Lung (tissue), 12 donors: ENCODE measurements around the gene RANBP17. TPM values are rescaled to one million over a fixed set of nuclear protein-coding genes. Genes with fewer than 3 reads are reported as not detected.

Source experiments
- ATAC-seq: fragments of 200-7000 bp; cut with Tn5 transposase; one replicate; pipeline ENCODE4 v1.9.1; 2020; ENCODE audit warnings: moderate number of reproducible peaks; ENCODE audit not compliant: insufficient read depth, low FRiP score
- DNase-seq, 3 donors: peaks; one replicate each; pipeline ENCODE4 v3.0.0-alpha.2; 2013 to 2017
- H3K27ac ChIP-seq, 2 donors: one replicate each; pipeline ENCODE4 v1.5.1; 2013; ENCODE audit warnings: mild to moderate bottlenecking in 2 of 2, moderate library complexity in 2 of 2, control low read depth in 1 of 2, inconsistent platforms in 1 of 2, low read depth in 1 of 2, low read length in 1 of 2
- H3K27me3 ChIP-seq, 3 donors: one replicate each; pipeline ENCODE4 v1.5.1; 2013; ENCODE audit warnings: low read length in 2 of 3; ENCODE audit not compliant: control insufficient read depth in 3 of 3, insufficient read depth in 3 of 3
- H3K36me3 ChIP-seq, 4 donors: one replicate each; pipeline ENCODE4 v1.5.1; 2013; ENCODE audit warnings: low read length in 4 of 4, mild to moderate bottlenecking in 1 of 4, moderate library complexity in 1 of 4; ENCODE audit not compliant: control insufficient read depth in 4 of 4, insufficient read depth in 4 of 4
- H3K4me1 ChIP-seq, 5 donors: one replicate each; pipeline ENCODE4 v1.5.1; 2013; ENCODE audit warnings: low read length in 5 of 5, mild to moderate bottlenecking in 2 of 5, moderate library complexity in 1 of 5; ENCODE audit not compliant: control insufficient read depth in 5 of 5, insufficient read depth in 5 of 5
- H3K4me3 ChIP-seq: one replicate; pipeline ENCODE4 v1.5.1; 2013; ENCODE audit warnings: mild to moderate bottlenecking, control low read depth, moderate library complexity
- H3K9ac ChIP-seq, 2 donors: one replicate each; pipeline ENCODE4 v1.5.1; 2013; ENCODE audit warnings: low read length in 2 of 2, control low read depth in 1 of 2; ENCODE audit not compliant: insufficient read depth in 1 of 2
- H3K9me3 ChIP-seq, 4 donors: one replicate each; pipeline ENCODE4 v1.5.1; 2013; ENCODE audit warnings: low read length in 3 of 4, mild to moderate bottlenecking in 1 of 4, moderate library complexity in 1 of 4; ENCODE audit not compliant: control insufficient read depth in 4 of 4, insufficient read depth in 3 of 4
- CTCF ChIP-seq: IDR thresholded peaks from 2 replicates; pipeline ENCODE4 v1.5.1; 2012; ENCODE audit warnings: mild to moderate bottlenecking; ENCODE audit errors: control extremely low read depth, extremely low read depth
- WGBS, 2 donors: extraction: QIAGEN DNeasy Blood & Tissue Kit; methylation state at CpG; one replicate each; pipeline ENCODE4 v1.1.7; 2013; 5-methylcytosine and 5-hydroxymethylcytosine counted together
- polyA plus RNA-seq, 2 donors: library from polyadenylated mRNA; stranded (reverse); fragments of 200-250 nt; gene quantifications; one replicate each; pipeline ENCODE4 v1.2.1, GENCODE V29; 2013
- total RNA-seq, 2 donors: library from RNA; depleted of rRNA in 1 of 2; stranded (reverse); fragments of >200 nt in 1 of 2; gene quantifications; one replicate each; pipeline ENCODE4 v1.2.1, GENCODE V29; 2014 to 2021
- donor health status: control.
- donor health status: control.
- donor health status: Bipolar disorder and iron deficiency.
- donor health status: healthy.
- donor health status: DM: yes; HTN: yes; CAD: no.

Gene RANBP17
- total and polyA plus RNA-seq, 4 donors: 1.8 to 130 (median 11.0) TPM

GRCh38 chr5:171093598-171093997 is 231.8 kb downstream of the RANBP17 start:
- no peak for ATAC-seq
- no peaks in the 10 kb centered on the region for H3K27me3 ChIP-seq
- H3K9me3 ChIP-seq: peaks cover 0 to 4% (median under 1%) of the 10 kb centered on the region in 4 donors
- no peak for TF ChIP-seq CTCF
- no peaks in the 10 kb centered on the region for H3K4me1 ChIP-seq
- H3K36me3 ChIP-seq: no peaks in the 10 kb centered on the region
- no peak overlapping the region for H3K9ac ChIP-seq
- no peak overlapping the region for H3K4me3 ChIP-seq
- no peak for DNase-seq
- H3K27ac ChIP-seq: no peak overlapping the region

DNA sequence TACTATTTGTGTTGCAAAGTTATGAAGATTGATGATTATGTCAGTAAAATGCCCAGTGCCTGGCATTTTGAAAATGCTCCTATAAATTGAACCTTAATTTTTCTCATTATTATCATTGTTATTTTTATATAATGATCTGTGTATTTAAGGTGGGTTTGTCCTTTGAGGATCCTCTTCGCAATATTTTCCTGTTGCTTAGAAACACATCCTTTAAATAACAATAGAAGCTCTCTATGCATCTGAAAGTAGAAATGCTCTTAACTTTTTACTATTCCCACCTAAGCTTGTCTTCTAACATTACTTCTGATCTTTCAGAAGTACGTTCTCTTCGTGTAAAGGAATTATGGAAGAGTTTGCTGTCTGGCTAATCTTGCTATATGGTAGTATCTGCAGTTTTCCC is 232.5 kb downstream of the RANBP17 start:
- Histone ChIP-seq H3K27ac (no peak overlapping the region), H3K9ac (no peak overlapping the region), H3K27me3 (no peaks in the 10 kb centered on the region), H3K36me3 (no peaks in the 10 kb centered on the region), H3K4me3 (no peak overlapping the region), H3K9me3 (peaks cover 0 to 4% (median 3%) of the 10 kb centered on the region in 4 donors), H3K4me1 (no peaks in the 10 kb centered on the region)
- TF ChIP-seq CTCF: no peak
- DNase-seq (no peak), ATAC-seq (no peak)
- 79 to 84% methylated on average over 3 of the region's 3 CpGs for WGBS, 2 donors

- Histone ChIP-seq H3K27ac (no peak overlapping the region), H3K27me3 (no peaks in the 10 kb centered on the region), H3K9me3 (peaks cover 0 to 3% (median 3%) of the 10 kb centered on the region in 4 donors), H3K9ac (no peak overlapping the region), H3K4me1 (no peaks in the 10 kb centered on the region), H3K4me3 (no peak overlapping the region), H3K36me3 (no peaks in the 10 kb centered on the region)
- 79 to 81% methylated on average over 11 of the region's 11 CpGs for WGBS, 2 donors
- DNase-seq (no peak), ATAC-seq (no peak)
- no peak for TF ChIP-seq CTCF
These were observed 241.2 kb downstream of the RANBP17 start for GRCh38 chr5:171102877-171103610.

DNA sequence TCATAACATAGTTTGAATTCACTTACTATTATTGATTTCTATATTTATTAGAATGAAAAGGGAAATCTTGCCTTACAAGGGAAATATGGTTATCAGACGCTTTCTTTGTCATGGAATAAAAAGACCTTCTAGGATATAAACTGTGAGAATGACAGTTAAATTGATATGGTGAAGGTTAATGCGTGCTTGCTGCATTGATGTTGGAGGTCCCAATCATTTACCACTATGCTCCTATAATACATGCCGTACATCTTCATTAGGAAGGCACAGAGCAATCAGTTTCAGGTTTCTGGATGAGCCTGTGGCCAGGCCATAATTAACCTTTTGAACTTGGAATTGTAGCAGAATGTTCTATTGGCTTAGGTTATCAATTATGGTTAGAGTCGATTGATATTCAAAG is 245.9 kb downstream of the RANBP17 start:
- ATAC-seq: no peak
- 92 to 95% methylated on average over 4 of the region's 4 CpGs for WGBS, 2 donors
- Histone ChIP-seq H3K27me3 (no peaks in the 10 kb centered on the region), H3K9me3 (peaks cover 0 to 2% (median 0%) of the 10 kb centered on the region in 4 donors), H3K36me3 (no peaks in the 10 kb centered on the region), H3K9ac (no peak overlapping the region), H3K4me3 (no peak overlapping the region), H3K4me1 (no peaks in the 10 kb centered on the region), H3K27ac (no peak overlapping the region)
- no peak for TF ChIP-seq CTCF
- DNase-seq: no peak
